ENCODE results near the gene HERC5.

- TF ChIP-seq CTCF (IDR thresholded peaks at IDR 0.05) (no peak), POLR2AphosphoS5 (IDR thresholded peaks at IDR 0.05) (no peak), POLR2A (IDR thresholded peaks at IDR 0.05) (no peak), EP300 (IDR thresholded peaks at IDR 0.05; ENCODE audit: low read depth) (no peak)
Observed at GRCh38 chr4:88533937-88534750, 77.2 kb downstream of the HERC5 start.

All from transverse colon (tissue), 4 donors.